GM06990 (cell line): ENCODE results near the gene TMEM198.
A peak's percentile ranks its signal among the peaks of the same experiment; 100 is the strongest.

ENCODE experiments used
- DNase-seq: peaks from one replicate; pipeline ENCODE4 v3.0.0-alpha.2; 2011; ENCODE audit not compliant: insufficient read length; ENCODE audit errors: extremely low read depth
- H3K27me3 ChIP-seq: replicated peaks from 2 replicates; pipeline ENCODE4 v1.6.0; 2011; ENCODE audit warnings: low read length; ENCODE audit not compliant: control insufficient read depth, insufficient read depth
- H3K36me3 ChIP-seq: 2 replicates; pipeline ENCODE4 v1.5.1; 2011; ENCODE audit warnings: low read length; ENCODE audit not compliant: control insufficient read depth, insufficient read depth
- H3K4me3 ChIP-seq: replicated peaks from 2 replicates; pipeline ENCODE4 v1.5.1; 2011; ENCODE audit warnings: low read depth, mild to moderate bottlenecking, control low read depth, low read length
- CTCF ChIP-seq: IDR thresholded peaks from 2 replicates; pipeline ENCODE4 v1.5.1; 2011; ENCODE audit warnings: low read length, control low read depth, mild to moderate bottlenecking, inconsistent platforms; ENCODE audit not compliant: insufficient read depth, poor library complexity, severe bottlenecking

The TMEM198 gene

GRCh38 chr2:219592736-219593135 is 48.9 kb downstream of the TMEM198 start:
- DNase-seq = no peak
- no peak for TF ChIP-seq CTCF
- Histone ChIP-seq H3K27me3 (no peaks in the 10 kb centered on the region), H3K36me3 (no peaks in the 10 kb centered on the region), H3K4me3 (no peak overlapping the region)

GRCh38 chr2:219593154-219593553 is 49.3 kb downstream of the TMEM198 start:
- Histone ChIP-seq H3K4me3 (no peak overlapping the region), H3K36me3 (no peaks in the 10 kb centered on the region), H3K27me3 (no peaks in the 10 kb centered on the region)
- no peak for DNase-seq
- no peak for TF ChIP-seq CTCF

GRCh38 chr2:219595256-219595655 is 51.4 kb downstream of the TMEM198 start:
- no peak for DNase-seq
- no peak for TF ChIP-seq CTCF
- no peaks in the 10 kb centered on the region for H3K36me3 ChIP-seq
- no peak overlapping the region for H3K4me3 ChIP-seq
- no peaks in the 10 kb centered on the region for H3K27me3 ChIP-seq

- peaks cover 3% of the 10 kb centered on the region for H3K36me3 ChIP-seq
- H3K4me3 ChIP-seq = peak overlapping the region; percentile 75
- no peak for TF ChIP-seq CTCF
- H3K27me3 ChIP-seq = no peaks in the 10 kb centered on the region
- DNase-seq = no peak
Measured at GRCh38 chr2:219596954-219597551, 53.2 kb downstream of the TMEM198 start.

GRCh38 chr2:219597552-219598307 is 53.9 kb downstream of the TMEM198 start, which contains the start of gene STK11IP:
Gene STK11IP, plus strand, starts transcription at chr2:219597857. Its CDS starts 263 bp downstream, at chr2:219598120.
- TF ChIP-seq CTCF = no peak

More at GRCh38 chr2:219597552-219598307, 53.9 kb downstream of the TMEM198 start, which contains the start of gene STK11IP:
- Histone ChIP-seq H3K27me3 (no peaks in the 10 kb centered on the region), H3K4me3 (peak within 1 kb of the TSS; percentile 75), H3K36me3 (peaks cover 8% of the 10 kb centered on the region)
- peak; percentile 97 for DNase-seq
